WI38 (cell line): Measurements from ENCODE around the gene AHCYL1.
"Not testable (repeated sequence)": the region's sequence is repeated elsewhere in the genome, so short reads cannot be mapped to it uniquely, and the experiment has no call there.

Source experiments
- H3K4me3 ChIP-seq: 2 replicates; pipeline ENCODE4 v1.5.1; 2011; ENCODE audit warnings: low read depth, mild to moderate bottlenecking, control low read depth, low read length
- CTCF ChIP-seq: IDR thresholded peaks from 2 replicates; pipeline ENCODE4 v1.5.1; 2012; ENCODE audit warnings: low read depth, mild to moderate bottlenecking, control low read depth, low read length

AHCYL1 gene

GRCh38 chr1:110019770-110020169 lies 35.2 kb downstream of the AHCYL1 start:
- no peak for TF ChIP-seq CTCF
- H3K4me3 ChIP-seq, result no peak overlapping the region

- H3K4me3 ChIP-seq, result no peak overlapping the region
- TF ChIP-seq CTCF, result no peak
These were observed 36.7 kb downstream of the AHCYL1 start for GRCh38 chr1:110021285-110021684.

GRCh38 chr1:110024613-110025012 lies 40.0 kb downstream of the AHCYL1 start:
- no peak overlapping the region for H3K4me3 ChIP-seq
- TF ChIP-seq CTCF, result no peak

GRCh38 chr1:110030687-110031086 lies 46.1 kb downstream of the AHCYL1 start:
- H3K4me3 ChIP-seq, result not testable (repeated sequence)

- H3K4me3 ChIP-seq, result no peak overlapping the region
- no peak for TF ChIP-seq CTCF
These were observed 47.8 kb downstream of the AHCYL1 start for GRCh38 chr1:110032327-110032726.

GRCh38 chr1:110033421-110033820 lies 48.9 kb downstream of the AHCYL1 start:
- TF ChIP-seq CTCF, result no peak
- no peak overlapping the region for H3K4me3 ChIP-seq

GRCh38 chr1:110034040-110034450 lies 49.5 kb downstream of the AHCYL1 start:
- peak overlapping the region; percentile 92 for H3K4me3 ChIP-seq
- TF ChIP-seq CTCF, result no peak

- peak within 1 kb of the TSS; percentile 92 for H3K4me3 ChIP-seq
- TF ChIP-seq CTCF, result no peak
These were observed 50.1 kb downstream of the AHCYL1 start, which contains the start of gene STRIP1 for GRCh38 chr1:110034451-110035235. STRIP1 (plus strand) TSS chr1:110034624; CDS start chr1:110034638, 14 bp downstream.
